Ishikawa (cell line): ENCODE results near the gene BCL7B.

Experiments used
- CEBPB ChIP-seq: IDR thresholded peaks from 2 replicates; pipeline ENCODE4 v1.6.1; 2012
- CREB1 ChIP-seq: IDR thresholded peaks from 2 replicates; pipeline ENCODE4 v1.6.1; 2012; ENCODE audit warnings: low read depth
- EGR1 ChIP-seq: IDR thresholded peaks from 2 replicates; pipeline ENCODE4 v1.6.1; 2012
- EP300 ChIP-seq: IDR thresholded peaks from 2 replicates; pipeline ENCODE4 v1.6.1; 2012; ENCODE audit warnings: borderline replicate concordance
- FOXM1 ChIP-seq: IDR thresholded peaks from 2 replicates; pipeline ENCODE4 v1.6.1; 2012; ENCODE audit warnings: low read depth, borderline replicate concordance
- NFIC ChIP-seq: IDR thresholded peaks from 2 replicates; pipeline ENCODE4 v1.6.1; 2012
- RAD21 ChIP-seq: IDR thresholded peaks from 2 replicates; pipeline ENCODE4 v1.6.1; 2012; ENCODE audit warnings: low read depth
- TAF1 ChIP-seq: IDR thresholded peaks from 2 replicates; pipeline ENCODE4 v1.6.1; 2012; ENCODE audit warnings: low read depth, mild to moderate bottlenecking
- TCF12 ChIP-seq: IDR thresholded peaks from 2 replicates; pipeline ENCODE4 v1.6.1; 2012; ENCODE audit warnings: low read depth
- TEAD4 ChIP-seq: IDR thresholded peaks from 2 replicates; pipeline ENCODE4 v1.6.1; 2012
- YY1 ChIP-seq: IDR thresholded peaks from 2 replicates; pipeline ENCODE4 v1.6.1; 2012; ENCODE audit warnings: low read depth
- ZBTB7A ChIP-seq: IDR thresholded peaks from 2 replicates; pipeline ENCODE4 v1.6.1; 2012; ENCODE audit warnings: low read depth
- TF ChIP-seq, protein P1 (sequence below): IDR thresholded peaks from 2 replicates; pipeline ENCODE4 v1.6.1; 2012
- TF ChIP-seq, protein P2 (sequence below): IDR thresholded peaks from 2 replicates; pipeline ENCODE4 v1.6.1; 2012
- TF ChIP-seq, protein P3 (sequence below): IDR thresholded peaks from 2 replicates; pipeline ENCODE4 v1.6.1; 2012; ENCODE audit warnings: low read depth, mild to moderate bottlenecking

The BCL7B gene

DNA sequence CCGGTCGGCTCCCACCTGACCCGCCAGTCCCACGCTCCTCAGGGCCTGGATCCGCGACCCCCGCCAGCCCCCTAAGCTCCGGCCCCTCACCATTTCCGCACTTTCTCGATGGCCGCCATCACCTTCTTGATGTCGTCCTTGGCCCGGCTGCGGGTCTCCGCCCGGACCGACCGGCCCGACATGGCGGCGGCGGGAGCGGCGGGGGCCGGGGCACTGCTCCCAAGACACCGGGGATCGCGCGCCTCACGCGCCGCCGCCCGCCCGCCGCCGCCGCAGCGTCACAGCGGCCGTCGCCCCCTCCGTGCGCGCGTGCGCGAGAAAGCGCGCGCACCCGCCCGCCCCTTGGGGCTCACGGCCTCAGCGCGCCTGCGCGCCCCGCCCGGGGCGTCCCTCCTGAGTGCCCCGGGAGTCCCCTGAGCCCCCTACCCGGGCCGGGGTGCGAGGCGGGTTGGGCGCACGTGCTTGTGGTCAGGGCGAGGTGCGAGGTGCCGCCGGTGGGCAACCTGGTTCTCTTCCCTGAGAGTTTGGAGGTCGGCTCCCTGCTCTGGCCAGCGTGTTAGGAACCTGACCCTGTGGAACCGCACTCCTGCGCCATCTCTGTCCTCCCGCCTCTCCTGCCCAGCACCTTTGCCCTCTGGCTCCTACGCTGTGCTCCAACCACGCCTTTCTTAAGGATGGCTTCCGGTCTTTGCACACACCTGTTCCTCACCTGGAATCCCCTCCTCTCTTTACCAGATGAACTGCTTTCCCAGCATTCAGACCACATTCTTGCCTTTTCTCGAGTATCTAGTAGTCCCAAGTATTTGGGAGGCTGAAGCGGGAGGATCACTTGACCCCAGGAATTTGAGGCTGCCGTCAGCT lies at the start of gene BCL7B:
TSS of gene BCL7B (minus strand) at position 294 of the 861 bp plus-strand sequence. CDS start at position 182, 112 bp downstream.
- no peak for TF ChIP-seq FOXM1
- TF ChIP-seq TAF1, result peak; percentile 24; the same call in 1 of the 2 replicates
- TF ChIP-seq EGR1, result no peak
- TF ChIP-seq TEAD4, result no peak
- TF ChIP-seq RAD21, result no peak
- TF ChIP-seq ZBTB7A, result peak; percentile 98
- 0 out of 2 replicates have a peak, but pooled peaks have one; percentile 30 for TF ChIP-seq YY1
- TF ChIP-seq, protein P1, sequence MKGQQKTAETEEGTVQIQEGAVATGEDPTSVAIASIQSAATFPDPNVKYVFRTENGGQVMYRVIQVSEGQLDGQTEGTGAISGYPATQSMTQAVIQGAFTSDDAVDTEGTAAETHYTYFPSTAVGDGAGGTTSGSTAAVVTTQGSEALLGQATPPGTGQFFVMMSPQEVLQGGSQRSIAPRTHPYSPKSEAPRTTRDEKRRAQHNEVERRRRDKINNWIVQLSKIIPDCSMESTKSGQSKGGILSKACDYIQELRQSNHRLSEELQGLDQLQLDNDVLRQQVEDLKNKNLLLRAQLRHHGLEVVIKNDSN, result peak; percentile 41; the same call in 1 of the 2 replicates
- no peak for TF ChIP-seq CREB1
- TF ChIP-seq TCF12, result no peak; the same call in 1 of the 2 replicates
- TF ChIP-seq, protein P2, sequence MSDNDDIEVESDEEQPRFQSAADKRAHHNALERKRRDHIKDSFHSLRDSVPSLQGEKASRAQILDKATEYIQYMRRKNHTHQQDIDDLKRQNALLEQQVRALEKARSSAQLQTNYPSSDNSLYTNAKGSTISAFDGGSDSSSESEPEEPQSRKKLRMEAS, result peak; percentile 99

DNA sequence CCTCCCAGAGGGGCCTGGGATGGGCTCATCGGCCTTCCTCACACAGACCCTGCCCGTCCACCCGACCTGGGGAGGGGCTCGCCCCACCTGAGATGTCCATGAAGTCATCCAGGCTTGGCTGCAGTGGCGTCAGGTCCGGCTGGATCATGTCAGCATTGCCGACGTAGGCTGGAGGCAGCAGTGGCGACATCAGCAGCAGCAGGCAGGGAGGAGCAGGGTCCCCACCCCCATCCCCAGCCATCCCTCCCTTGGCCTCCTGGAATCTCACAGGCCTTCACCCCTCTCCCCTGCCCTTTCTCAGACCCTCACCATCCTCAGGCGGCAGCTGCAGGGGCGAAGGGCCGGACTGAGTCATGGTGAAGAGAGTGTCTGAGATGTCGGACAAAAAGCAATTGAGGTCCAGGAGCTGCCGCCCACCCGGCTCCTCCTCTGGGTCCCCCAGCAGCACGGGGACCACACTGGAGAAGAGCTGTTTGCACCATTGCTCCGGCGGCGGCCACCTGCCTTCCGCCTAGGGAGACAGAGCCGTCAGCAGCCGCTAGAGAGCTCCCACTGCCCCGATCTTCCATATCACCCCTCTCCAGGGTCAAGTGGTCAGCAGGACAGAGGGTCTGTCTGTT lies 48.2 kb upstream of the BCL7B start:
- no peak for TF ChIP-seq EGR1
- TF ChIP-seq ZBTB7A, result no peak
- no peak for TF ChIP-seq TEAD4
- TF ChIP-seq, protein P1, result no peak
- no peak for TF ChIP-seq FOXM1
- no peak for TF ChIP-seq TCF12
- TF ChIP-seq CEBPB, result no peak
- TF ChIP-seq, protein P3, sequence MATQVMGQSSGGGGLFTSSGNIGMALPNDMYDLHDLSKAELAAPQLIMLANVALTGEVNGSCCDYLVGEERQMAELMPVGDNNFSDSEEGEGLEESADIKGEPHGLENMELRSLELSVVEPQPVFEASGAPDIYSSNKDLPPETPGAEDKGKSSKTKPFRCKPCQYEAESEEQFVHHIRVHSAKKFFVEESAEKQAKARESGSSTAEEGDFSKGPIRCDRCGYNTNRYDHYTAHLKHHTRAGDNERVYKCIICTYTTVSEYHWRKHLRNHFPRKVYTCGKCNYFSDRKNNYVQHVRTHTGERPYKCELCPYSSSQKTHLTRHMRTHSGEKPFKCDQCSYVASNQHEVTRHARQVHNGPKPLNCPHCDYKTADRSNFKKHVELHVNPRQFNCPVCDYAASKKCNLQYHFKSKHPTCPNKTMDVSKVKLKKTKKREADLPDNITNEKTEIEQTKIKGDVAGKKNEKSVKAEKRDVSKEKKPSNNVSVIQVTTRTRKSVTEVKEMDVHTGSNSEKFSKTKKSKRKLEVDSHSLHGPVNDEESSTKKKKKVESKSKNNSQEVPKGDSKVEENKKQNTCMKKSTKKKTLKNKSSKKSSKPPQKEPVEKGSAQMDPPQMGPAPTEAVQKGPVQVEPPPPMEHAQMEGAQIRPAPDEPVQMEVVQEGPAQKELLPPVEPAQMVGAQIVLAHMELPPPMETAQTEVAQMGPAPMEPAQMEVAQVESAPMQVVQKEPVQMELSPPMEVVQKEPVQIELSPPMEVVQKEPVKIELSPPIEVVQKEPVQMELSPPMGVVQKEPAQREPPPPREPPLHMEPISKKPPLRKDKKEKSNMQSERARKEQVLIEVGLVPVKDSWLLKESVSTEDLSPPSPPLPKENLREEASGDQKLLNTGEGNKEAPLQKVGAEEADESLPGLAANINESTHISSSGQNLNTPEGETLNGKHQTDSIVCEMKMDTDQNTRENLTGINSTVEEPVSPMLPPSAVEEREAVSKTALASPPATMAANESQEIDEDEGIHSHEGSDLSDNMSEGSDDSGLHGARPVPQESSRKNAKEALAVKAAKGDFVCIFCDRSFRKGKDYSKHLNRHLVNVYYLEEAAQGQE, result no peak
- no peak for TF ChIP-seq EP300
- no peak for TF ChIP-seq RAD21
- TF ChIP-seq, protein P2, result no peak
- TF ChIP-seq CREB1, result no peak
- no peak for TF ChIP-seq NFIC

DNA sequence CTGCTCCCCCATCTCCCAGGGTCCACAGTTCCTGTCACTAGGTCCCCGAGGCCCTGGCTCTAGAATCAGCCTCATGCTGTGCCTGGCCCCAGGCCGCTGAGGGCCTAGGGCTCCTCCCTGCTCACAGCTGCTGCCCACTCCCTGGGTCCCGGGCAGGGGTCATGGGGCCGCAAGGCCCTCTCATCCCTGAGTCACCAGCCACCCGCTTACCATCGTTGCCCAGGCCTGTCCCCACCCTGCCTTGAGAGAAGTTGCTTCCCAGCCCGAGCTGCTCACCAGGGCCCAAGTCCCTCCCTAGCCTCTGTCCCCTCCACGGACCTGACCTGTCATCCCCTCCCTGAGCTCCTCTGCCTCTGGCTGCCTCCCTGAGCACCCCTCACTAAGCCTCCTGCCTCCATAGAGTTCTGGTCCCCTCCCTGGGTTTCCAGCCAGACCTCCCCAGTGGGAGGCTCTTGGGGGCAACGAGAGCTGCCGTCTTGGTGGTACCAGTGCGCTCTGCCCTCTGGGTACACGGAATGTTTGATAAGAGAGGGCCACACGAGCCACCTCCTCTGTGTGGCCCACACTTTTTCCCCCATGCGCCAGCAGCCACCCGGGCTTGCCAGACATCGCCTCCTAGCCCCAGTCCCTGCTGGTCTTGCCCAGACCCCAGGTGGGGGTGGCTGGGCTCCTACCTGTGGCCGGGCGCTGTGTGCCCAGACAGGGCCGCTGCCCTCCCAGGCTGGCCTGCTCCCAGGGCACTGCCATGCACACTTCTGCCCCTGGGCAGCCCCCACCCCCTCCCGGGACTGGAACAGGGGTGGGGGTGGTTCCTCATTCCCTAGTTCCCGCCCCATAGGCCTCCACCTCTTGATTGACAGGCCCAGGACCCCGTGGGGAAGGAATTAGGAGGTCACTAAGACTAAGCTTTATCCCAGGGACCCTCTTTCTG lies 45.5 kb upstream of the BCL7B start:
- TF ChIP-seq, protein P1, result no peak
- TF ChIP-seq TCF12 (no peak), TAF1 (no peak), RAD21 (no peak), FOXM1 (no peak), CEBPB (no peak), EGR1 (no peak), TEAD4 (no peak), NFIC (no peak), CREB1 (no peak), YY1 (no peak), ZBTB7A (no peak), EP300 (no peak)
- TF ChIP-seq, protein P2, result no peak
- TF ChIP-seq, protein P3, result no peak
